Medulla oblongata (tissue), 1 donor: ENCODE results near the gene DUSP5.
A peak's percentile ranks its signal among the peaks of the same experiment; 100 is the strongest.
"Not testable (repeated sequence)": the region's sequence is repeated elsewhere in the genome, so short reads cannot be mapped to it uniquely, and the experiment has no call there.

Experiments used
- DNase-seq: peaks from one replicate; pipeline ENCODE4 v3.0.0-alpha.2; 2015; ENCODE audit errors: extremely low spot score

Gene DUSP5

DNA sequence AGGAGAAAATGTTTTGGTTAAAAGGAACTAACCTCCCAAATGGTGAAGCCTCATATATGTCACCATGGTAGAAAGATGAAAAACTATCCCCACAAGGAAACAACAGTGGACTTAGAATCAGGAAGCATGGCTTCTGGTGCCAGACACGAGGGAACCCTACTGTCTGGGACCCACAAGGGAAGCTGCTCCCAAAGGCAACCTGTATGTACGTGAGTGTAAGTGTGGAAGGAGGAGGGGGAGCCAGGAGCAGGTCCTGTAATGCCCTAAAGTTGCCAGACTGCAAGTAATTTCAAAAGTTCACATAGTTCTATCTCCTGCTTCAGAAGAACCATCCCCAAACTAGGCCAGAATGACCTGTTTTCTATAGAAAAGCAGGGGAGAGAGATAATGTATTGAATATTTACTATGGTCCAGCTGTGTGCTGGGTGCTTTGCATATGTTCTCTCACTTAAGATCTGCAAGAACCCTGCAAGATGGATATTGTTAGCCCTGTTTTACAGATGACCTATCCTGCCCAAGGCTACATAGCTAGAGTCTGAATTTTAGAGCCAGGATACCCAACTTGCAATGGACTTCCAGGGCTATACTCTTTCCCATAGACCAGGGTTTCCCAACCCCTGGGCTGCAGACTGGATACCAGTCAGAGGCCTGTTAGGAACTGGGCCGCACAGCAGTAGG lies 19.2 kb downstream of the DUSP5 start:
- no peak for DNase-seq

DNA sequence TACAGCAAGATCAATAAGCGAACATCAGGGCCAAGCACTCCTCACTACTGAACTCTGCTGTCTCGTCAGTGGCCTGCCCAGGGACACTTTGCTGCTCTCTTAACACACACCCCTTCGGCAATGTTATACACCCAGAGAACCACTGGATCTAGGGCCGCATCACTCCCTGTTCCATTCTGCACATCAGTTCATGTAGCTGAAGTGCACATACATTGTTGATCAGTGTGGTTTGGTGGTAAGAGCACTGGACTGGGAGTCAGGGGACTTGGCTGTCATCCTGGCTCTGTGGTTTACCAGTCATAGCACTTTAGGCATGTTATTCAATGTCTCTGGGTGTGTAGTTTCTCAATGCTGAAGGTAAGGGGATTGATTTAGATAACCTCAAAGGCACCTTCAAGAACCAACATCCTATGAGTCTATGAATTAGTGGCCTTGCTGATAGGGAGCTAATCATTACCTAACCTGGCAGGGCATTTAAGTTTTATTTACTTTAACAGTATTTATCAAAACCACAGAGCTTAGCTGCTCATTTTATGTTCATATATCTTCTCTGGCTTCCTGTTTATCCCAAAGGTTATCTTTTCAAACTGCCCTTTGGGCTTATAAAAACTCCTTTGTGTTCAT lies 24.8 kb downstream of the DUSP5 start:
- no peak for DNase-seq

DNA sequence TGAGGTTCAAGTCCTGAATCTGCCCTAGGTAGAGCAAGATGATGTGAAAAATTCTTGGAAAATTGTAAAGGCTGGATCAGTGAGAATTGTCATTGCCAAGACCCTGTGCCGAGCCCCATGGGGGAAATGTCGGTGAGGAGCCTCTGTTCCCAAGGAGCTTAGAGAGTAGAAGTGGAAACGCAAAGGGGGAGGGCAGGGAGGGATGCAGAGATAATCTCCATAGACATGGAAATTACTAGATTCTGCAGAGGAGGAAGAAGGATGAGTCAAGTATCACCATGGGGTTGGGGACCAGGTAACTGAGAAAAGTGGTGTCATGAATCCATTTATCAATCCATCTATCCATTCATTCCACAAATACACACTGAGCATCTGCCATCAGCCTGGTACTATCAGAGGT lies 26.0 kb downstream of the DUSP5 start:
- DNase-seq = no peak

DNA sequence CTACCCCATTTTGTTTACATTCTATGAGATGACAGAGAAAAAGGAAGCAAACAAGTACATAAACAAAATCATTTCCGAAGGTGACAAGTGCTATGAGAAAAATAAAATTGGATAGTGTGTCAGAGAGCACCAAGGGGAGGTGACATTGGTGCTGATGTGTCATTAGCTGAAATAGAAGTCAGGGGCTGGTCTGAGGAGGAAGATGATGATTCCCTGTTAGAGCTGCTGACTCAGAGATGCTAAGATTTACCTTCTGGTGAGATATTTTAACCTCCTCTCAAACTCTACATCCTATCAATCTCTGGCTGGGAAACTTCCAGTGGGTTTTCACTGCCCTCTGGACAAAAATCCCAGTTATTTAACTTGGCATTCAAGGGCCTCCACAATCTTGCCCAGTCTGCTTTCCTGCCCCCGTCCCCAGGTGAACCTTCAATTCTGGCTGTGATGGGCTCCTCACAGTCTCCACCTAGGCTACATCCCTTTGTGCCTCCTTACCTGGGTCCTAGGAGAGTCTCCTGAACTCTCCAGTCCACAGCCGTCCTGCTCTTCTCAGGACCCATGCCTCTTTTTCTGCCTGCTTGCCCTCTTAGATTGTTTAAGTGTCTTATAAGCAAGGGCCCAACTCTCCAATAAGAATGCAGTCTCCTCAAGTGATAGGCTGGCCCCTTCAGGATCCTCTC lies 26.6 kb downstream of the DUSP5 start:
- DNase-seq = no peak

DNA sequence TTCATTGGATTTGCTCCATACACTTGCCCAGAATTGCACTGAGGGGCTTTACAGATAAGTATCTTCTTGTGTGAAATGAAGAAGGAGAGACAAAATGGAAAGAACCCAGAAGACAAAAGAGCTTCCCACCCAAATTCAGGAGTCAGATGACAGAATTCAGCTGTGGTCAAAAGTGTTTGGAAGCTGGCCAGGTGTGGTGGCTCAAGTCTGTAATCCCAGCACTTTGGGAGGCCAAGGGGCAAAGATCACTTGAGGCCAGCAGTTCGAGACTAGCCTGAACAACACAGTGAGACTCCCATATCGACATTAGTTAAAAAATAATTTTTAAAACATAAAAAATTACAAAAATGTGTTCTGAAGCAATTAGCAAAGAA lies 27.1 kb downstream of the DUSP5 start:
- DNase-seq = no peak

DNA sequence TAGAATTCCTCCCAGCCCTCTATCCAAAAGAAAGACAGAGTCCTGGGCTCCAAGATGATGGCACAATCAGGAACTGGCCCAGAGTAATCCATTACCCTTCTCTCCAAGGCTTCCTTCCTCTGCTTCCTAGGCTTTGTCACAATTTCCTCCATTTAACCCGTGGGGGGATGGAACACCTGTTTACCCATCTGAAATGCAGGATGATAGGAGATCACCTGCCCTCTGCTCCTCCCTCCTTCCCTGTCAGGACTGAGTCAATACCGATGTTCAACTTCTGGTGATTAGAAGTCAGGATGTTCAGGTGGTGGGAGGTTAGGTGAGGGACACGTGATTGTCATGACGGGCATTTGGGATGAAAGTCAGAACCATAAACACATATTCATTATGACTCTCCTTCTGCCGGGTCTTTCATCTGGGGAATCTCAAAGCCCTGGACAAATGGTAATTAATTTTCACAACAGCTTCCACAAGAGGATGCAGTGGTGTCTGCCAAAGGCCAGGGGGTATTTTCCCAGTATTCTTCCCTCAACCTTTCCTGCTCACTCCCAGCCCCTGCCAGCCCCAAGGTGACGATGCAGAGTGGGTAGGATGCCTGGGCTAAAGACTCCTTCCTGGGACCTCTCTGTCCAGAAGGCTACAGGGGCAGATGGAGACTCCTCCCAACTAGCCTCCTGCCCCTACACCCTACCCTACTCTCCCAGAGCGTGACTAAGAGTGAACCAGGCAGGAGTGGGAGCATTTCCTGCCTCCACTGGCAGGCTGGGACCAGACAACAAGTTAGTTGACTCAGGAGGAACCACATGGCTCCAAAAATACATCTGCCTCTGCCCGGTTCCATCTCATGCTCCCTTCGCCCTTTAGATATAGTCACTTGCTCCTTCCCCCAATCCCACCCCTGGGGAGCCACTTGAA lies 27.9 kb downstream of the DUSP5 start:
- no peak for DNase-seq

DNA sequence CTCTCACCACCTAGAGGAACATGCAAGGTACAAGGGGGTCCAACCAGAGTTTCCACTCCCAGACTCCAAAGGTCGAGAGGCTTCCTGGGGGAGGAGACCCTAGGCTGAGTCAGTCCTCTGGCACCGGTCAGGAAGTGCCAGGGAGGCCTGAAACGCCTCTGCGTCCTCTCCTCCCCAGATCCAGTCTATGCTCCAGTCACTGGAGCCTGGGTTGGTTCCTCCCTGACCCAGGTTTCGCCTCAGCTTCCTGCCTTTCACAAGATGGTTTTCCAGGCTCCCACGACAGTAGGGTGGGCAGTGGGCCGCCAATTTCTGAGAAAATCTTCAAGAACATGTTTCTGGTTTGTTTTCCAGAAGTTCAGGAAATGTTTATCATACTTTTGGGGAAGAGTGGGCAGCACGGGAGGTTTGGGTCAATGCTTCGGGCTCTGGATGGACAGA lies 30.0 kb downstream of the DUSP5 start:
- no peak for DNase-seq

DNA sequence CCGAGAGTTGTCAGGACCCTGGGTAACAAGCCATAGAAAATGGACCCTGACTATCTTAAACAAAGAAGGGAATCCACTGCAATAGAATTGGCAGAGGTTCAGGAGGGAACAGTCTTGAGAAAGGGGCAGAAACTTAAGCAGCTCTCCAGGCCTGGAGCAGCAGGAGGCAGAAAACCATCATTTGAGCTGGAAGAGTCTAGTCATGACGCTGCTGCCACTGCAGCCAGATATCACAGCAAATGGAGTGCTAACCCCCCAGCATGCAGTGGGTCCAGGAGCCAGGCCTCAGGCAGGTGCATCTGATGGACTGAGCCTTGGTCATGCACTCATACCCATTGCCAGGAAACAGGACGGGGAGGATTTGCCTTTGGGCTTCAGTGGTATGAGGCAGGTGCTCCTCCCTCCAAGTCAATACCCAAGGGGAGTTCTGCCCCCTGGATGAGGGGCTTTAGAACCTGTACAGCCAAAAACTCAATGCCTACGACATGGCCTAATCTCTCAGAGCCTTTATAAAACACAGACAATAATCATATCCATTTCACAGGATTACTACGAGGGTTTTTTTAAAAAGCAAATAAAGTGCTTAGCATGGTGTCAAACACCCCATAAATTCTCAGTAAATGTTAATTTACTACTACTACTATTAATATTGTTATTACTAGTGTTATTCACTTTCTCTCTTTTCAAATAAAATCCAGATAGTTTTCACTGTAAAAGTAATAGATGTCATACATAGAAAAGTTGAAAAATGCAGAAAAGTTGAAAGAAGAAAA lies 30.7 kb downstream of the DUSP5 start:
- no peak for DNase-seq

DNA sequence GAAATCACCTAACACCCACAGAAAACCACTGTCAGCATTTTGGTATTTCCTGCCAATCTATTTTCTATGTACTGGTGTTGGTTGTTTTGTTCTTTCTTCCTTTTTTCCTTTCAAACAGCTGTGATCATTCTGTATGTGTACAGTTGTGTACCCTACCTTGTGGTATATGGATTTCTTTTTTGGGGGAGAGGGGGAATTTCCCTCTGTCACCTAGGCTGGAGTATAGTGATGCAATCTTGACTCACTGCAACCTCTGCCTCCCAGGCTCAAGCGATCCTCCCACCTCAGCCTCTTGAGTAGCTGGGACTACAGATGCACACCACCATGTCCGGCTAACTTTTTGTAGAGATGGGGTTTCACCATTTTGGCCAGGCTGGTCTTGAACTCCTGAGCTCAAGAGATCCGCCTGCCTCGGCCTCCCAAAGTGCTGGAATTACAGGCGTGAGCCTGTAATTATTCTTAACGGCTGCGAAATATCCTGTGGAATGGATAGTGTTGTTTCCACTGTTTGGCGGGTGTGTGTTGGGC lies 31.4 kb downstream of the DUSP5 start:
- not testable (repeated sequence) for DNase-seq

DNA sequence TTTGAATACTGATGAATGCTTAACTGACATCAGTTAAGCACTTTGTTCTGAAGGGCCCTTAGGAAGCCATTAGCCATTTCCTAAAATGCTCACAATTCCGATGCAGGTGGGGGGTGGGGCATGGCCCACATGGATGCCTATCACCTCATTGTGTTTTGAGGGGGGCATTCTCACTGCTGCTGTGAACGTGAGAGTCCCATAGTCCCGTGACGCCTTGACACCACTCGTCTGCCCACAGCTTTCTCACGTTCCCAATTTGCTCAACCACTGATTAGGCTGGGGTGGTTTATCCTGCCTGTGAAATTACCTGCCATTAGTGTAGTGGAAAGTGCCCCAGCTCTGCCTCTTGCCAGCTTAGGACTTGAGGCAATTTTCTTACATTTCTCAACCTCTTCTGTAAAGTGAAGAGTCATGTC lies 31.9 kb downstream of the DUSP5 start:
- DNase-seq = no peak

DNA sequence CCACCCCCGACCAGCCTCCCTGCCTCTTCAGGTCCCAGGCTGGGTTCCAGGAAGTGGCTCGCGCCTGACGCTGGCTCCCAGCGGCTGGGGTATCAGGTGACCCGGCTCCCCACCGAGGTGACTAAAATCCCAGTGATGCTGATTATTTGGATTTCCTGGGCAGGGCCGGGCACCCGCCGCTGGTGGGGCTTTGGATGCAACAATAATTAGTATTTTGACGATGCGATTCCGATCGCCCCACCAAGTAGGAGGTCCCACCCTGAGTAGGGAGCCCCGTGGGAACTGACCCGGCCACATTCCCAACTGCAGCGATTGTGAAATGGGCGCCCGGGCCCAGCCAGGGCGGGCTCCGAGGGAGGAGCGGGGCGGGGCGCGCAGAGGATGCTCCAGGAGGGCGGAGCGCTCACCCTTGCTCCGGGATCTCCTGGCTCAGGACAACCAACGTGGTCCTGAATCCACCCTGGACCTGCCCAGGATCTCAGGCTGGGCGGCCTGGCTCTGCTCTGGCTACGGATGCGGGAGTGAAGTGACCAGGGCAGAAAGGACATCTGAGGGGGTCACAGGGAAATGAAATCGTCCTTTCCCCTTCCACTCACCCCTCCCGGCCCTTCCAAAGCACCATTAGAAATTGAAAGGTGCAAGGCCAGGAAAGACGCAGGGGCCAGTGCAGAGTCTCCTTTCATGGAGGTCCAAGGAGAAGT lies 32.6 kb downstream of the DUSP5 start:
- DNase-seq = no peak

DNA sequence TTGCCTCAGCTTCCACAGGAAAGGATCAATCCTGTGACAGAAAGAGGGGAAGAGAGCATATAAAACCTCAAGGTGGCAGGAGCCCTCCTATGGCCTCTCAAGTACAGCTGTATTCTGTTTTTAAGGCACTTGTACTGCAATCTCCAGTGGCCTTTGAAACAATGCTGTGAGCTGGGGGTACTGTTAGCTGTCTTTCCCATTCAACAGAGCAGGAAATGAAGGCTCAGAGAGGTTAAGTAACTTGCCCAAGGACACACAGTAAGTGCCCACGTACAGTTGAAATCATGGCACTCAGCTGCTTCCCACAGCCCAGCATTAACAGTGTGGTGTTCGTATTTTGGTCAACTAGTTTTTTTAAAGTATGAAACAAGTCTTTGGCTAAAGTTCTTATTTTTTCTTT lies 34.0 kb downstream of the DUSP5 start:
- no peak for DNase-seq

DNA sequence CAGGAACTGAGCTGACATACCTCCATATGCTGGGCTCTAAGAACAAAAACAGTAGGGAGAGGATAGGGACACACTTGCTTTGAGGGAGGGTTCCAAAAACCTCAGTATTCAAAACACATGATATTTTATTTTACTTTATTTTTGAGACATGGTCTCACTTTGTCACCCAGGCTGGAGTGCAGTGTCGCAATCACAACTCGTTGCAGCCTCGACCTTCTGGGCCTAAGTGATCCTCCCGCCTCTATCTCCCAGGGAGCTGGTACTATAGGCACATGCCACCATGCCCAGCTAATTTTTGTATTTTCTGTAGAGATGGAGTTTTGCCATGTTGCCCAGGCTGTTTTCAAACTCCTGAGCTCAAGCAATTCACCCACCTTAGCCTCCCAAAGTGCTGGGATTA lies 34.9 kb downstream of the DUSP5 start:
- not testable (repeated sequence) for DNase-seq

DNA sequence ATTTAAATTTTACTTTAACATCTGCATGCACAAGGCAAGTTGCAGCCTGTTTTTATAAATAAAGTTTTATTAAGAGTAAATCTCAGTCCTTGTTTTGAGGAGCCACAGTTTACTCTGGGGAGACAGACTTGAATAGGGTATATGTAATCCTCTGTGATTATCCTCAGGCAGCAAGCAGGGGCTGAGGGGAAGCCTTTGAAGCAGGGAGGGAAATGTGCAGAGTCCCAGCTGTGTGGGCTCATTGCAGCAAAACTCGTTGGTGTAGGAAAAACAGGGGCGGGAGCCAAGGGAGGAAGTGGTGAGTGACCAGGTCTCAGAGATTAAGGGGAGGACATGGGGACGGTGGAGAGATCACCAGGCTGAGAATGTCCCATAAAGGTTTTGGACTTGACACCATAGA lies 35.4 kb downstream of the DUSP5 start:
- no peak for DNase-seq

DNA sequence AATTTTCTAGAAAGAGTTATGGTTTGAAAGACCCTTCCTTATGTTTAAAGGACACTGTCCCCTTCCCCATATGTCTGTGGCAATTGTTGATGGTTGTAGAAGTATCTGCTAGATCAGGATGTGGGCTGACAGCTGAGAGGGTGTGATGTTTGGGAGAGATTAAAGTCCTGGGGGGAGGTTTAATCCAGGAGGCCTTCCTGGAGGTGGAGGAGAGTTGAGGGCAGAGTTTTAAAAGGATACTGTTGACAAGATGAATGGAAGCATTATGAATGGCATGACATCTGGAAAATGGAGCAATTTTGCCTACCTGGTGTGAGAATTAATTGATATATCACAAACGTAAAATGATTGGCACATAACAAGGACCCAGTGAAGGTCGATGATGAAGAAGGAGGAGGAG lies 36.9 kb downstream of the DUSP5 start:
- DNase-seq = no peak

DNA sequence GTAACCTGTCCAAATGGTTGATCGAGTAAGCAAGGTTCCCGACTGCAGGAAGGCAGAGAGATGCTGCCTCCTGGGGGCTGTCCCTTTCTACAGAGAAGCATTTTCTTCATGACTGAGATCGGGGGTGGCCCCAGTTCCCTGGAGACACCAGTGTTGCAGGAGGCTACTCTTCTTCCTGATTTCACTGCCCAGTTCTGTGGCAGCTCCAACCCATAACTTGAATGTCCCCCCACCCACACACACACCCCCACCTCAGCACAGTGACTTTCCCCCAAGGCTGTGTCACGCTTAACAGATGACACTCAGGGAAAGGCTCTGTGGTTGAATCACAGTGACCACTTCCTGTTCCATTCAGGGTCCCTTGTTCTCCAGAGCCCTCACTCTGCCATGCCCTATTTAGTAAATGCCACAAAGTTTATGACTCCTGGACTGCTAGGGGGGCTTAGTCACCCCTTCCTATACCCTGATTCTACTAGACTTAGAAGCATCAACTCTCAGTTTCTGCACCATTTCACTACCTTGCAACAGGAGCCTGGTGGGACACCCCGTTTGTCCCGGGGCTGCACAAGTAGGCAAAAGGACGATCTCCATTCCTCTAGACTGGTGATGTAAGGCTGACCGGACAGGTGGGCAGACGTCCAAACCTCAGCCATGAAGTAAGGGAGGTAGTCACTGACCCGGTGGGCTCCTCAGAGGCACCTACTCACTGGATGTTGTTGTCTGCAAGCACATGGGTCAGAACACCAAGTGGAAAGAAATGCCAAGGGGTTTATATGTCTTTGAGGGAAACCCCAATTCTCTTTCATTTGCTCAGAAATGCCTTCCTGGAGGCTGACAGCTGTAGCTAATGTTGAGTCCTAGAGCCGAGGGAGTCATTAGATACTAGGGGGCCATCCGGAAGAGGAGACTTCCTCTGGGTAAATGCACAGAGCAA lies 38.5 kb downstream of the DUSP5 start:
- peak; percentile 9 for DNase-seq

DNA sequence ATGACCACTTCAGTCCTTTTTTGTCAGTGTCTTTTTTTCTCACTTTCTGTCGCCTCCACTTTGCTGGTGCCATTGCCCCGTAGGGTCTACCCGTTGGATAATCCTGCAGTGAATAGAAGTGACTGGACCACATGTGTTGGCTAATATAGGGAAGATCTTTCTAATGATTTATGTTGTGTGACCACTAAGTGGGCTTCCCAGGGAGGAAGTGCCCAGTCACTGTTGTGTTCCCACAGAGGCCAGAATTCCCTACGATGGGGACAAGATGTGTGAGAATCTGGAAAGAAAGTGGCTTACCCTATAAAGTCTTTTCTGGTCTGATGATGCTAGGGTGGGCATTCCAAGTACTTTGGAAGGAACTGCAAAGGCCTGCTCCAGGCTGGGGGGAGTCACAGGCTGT lies 41.4 kb downstream of the DUSP5 start:
- DNase-seq = no peak

DNA sequence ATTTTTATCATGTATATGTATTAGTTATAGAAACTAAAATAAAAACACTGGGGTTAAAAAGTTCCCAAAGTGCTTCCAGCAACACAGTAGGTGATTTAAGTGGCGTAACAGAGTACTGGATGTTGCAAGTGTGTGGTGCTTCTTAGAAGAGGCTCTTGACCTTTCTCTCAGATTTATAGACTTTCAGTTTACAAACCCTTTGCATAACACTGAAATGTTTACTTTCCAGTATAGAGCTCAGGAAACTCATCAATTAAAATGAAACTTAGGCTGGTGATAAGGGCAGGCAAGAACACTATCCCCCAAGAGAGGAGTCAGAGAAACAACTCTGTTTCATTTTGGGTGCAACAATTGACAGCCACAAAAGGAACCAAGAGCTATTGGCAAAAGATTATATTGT lies 42.3 kb downstream of the DUSP5 start:
- no peak for DNase-seq

DNA sequence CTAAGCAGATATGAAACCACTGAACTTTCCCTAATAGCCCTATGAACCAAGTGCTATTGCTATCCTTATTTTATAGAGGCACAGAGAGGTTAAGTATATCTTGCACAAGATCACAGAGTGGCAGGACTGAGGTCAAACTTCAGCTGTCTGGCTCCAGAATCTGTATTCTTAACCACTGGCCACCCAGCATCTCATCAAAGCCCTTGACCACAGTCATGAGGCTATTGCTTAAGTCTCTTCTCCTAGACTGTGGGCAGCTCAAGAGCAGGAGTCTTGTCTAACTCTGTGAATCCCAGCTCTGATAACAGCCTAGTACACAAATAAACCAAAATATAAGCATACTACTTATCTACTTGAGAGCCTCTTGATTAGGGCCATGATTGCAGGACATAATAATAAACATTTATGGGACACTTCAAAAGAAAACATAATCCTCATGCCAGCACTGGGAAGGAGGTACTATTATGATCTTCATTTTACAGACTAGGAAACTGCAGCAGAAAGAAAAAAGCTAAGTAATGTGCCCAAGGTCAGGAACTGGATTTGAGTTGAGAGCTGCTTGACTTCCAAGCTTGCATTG lies 47.3 kb downstream of the DUSP5 start:
- DNase-seq = peak; percentile 33
